KOPT-K1 (cell line): ENCODE measurements around the gene ZXDC.

Experiments
- H3K27ac ChIP-seq: fragments of 200-600 bp; sonication (generic); 2 replicates; pipeline ENCODE4 v1.5.1; 2016; ENCODE audit warnings: antibody characterized with exemption, mild to moderate bottlenecking, low read depth, low read length; ENCODE audit not compliant: poor library complexity, severe bottlenecking
- H3K36me3 ChIP-seq: fragments of 200-600 bp; sonication (generic); 2 replicates; pipeline ENCODE4 v1.5.1; 2017; ENCODE audit warnings: antibody characterized with exemption, mild to moderate bottlenecking, low read length, moderate library complexity; ENCODE audit not compliant: insufficient read depth
- H3K9me3 ChIP-seq: fragments of 200-600 bp; sonication (generic); 2 replicates; pipeline ENCODE4 v1.5.1; 2017; ENCODE audit warnings: antibody characterized with exemption, low read length, mild to moderate bottlenecking; ENCODE audit not compliant: insufficient read depth, poor library complexity, severe bottlenecking

Gene ZXDC

GRCh38 chr3:126475413-126476114 lies at the start of gene ZXDC:
Gene ZXDC (minus strand): TSS chr3:126475891. CDS start chr3:126475865, 26 bp downstream.
- H3K36me3 ChIP-seq: peaks cover 32% of the 10 kb centered on the region
- peak within 1 kb of the TSS; percentile 75 for H3K27ac ChIP-seq
- no peaks in the 10 kb centered on the region for H3K9me3 ChIP-seq

GRCh38 chr3:126525091-126525852 lies 49.6 kb upstream of the ZXDC start:
- no peaks in the 10 kb centered on the region for H3K36me3 ChIP-seq
- no peaks in the 10 kb centered on the region for H3K9me3 ChIP-seq
- no peak overlapping the region for H3K27ac ChIP-seq

- no peaks in the 10 kb centered on the region for H3K36me3 ChIP-seq
- no peak overlapping the region for H3K27ac ChIP-seq
- H3K9me3 ChIP-seq: no peaks in the 10 kb centered on the region
Measured at GRCh38 chr3:126524429-126524988, 48.8 kb upstream of the ZXDC start.

GRCh38 chr3:126523745-126524428 lies 48.2 kb upstream of the ZXDC start, which contains the start of gene CHST13:
Gene CHST13 (plus strand): TSS chr3:126524155. CDS start chr3:126524333, 178 bp downstream.
- Histone ChIP-seq H3K27ac (no peak within 1 kb of the TSS), H3K36me3 (no peaks in the 10 kb centered on the region), H3K9me3 (no peaks in the 10 kb centered on the region)

GRCh38 chr3:126522363-126522788 lies 46.7 kb upstream of the ZXDC start:
- H3K9me3 ChIP-seq: no peaks in the 10 kb centered on the region
- H3K27ac ChIP-seq: no peak overlapping the region
- H3K36me3 ChIP-seq: no peaks in the 10 kb centered on the region

- no peak overlapping the region for H3K27ac ChIP-seq
- H3K9me3 ChIP-seq: no peaks in the 10 kb centered on the region
- no peaks in the 10 kb centered on the region for H3K36me3 ChIP-seq
Measured at GRCh38 chr3:126521122-126521891, 45.6 kb upstream of the ZXDC start.

GRCh38 chr3:126519506-126520455 lies 44.1 kb upstream of the ZXDC start:
- Histone ChIP-seq H3K9me3 (no peaks in the 10 kb centered on the region), H3K27ac (no peak overlapping the region), H3K36me3 (no peaks in the 10 kb centered on the region)

GRCh38 chr3:126518779-126519177 lies 43.1 kb upstream of the ZXDC start:
- Histone ChIP-seq H3K27ac (no peak overlapping the region), H3K9me3 (no peaks in the 10 kb centered on the region), H3K36me3 (no peaks in the 10 kb centered on the region)

- Histone ChIP-seq H3K27ac (no peak overlapping the region), H3K9me3 (no peaks in the 10 kb centered on the region), H3K36me3 (no peaks in the 10 kb centered on the region)
Measured at GRCh38 chr3:126517986-126518778, 42.5 kb upstream of the ZXDC start.

- H3K36me3 ChIP-seq: no peaks in the 10 kb centered on the region
- no peaks in the 10 kb centered on the region for H3K9me3 ChIP-seq
- H3K27ac ChIP-seq: no peak within 1 kb of the TSS
Measured at GRCh38 chr3:126517291-126517951, 41.7 kb upstream of the ZXDC start, which contains the start of gene UROC1. Gene UROC1 (minus strand): TSS chr3:126517773. CDS start chr3:126517719, 54 bp downstream.

- Histone ChIP-seq H3K9me3 (no peaks in the 10 kb centered on the region), H3K36me3 (no peaks in the 10 kb centered on the region), H3K27ac (no peak overlapping the region)
Measured at GRCh38 chr3:126516936-126517290, 41.2 kb upstream of the ZXDC start.

GRCh38 chr3:126516152-126516935 lies 40.7 kb upstream of the ZXDC start:
- Histone ChIP-seq H3K9me3 (no peaks in the 10 kb centered on the region), H3K36me3 (no peaks in the 10 kb centered on the region), H3K27ac (no peak overlapping the region)
